NCI-H1048 (cell line): ENCODE results near the gene APOL2.
"Not testable (repeated sequence)": the region's sequence is repeated elsewhere in the genome, so short reads cannot be mapped to it uniquely, and the experiment has no call there.

Experiments used
- DNase-seq: peaks from one replicate; lab custom pipeline; 2025; lab: John Stamatoyannopoulos, UW

APOL2 gene

GRCh38 chr22:36197514-36198146 is 41.7 kb downstream of the APOL2 start:
- no peak for DNase-seq

GRCh38 chr22:36197065-36197440 is 42.3 kb downstream of the APOL2 start:
- DNase-seq, result no peak

- DNase-seq, result no peak
Measured at GRCh38 chr22:36196254-36197064, 42.9 kb downstream of the APOL2 start.

- no peak for DNase-seq
Measured at GRCh38 chr22:36194971-36195370, 44.4 kb downstream of the APOL2 start.

GRCh38 chr22:36194385-36194784 is 44.9 kb downstream of the APOL2 start:
- no peak for DNase-seq

- no peak for DNase-seq
Measured at GRCh38 chr22:36193577-36193976, 45.8 kb downstream of the APOL2 start.

- no peak for DNase-seq
Measured at GRCh38 chr22:36193171-36193570, 46.2 kb downstream of the APOL2 start.

GRCh38 chr22:36192542-36192941 is 46.8 kb downstream of the APOL2 start:
- DNase-seq, result no peak

- DNase-seq, result no peak
Measured at GRCh38 chr22:36191106-36191836, 48.1 kb downstream of the APOL2 start.

GRCh38 chr22:36187862-36188261 is 51.5 kb downstream of the APOL2 start:
- not testable (repeated sequence) for DNase-seq

GRCh38 chr22:36185828-36186624 is 53.3 kb downstream of the APOL2 start:
- DNase-seq, result no peak

GRCh38 chr22:36184433-36185025 is 54.8 kb downstream of the APOL2 start:
- DNase-seq, result no peak

GRCh38 chr22:36183446-36183845 is 55.9 kb downstream of the APOL2 start:
- no peak for DNase-seq

- DNase-seq, result no peak
Measured at GRCh38 chr22:36182857-36183256, 56.5 kb downstream of the APOL2 start.

- DNase-seq, result no peak
Measured at GRCh38 chr22:36182056-36182455, 57.3 kb downstream of the APOL2 start.

GRCh38 chr22:36180928-36181327 is 58.4 kb downstream of the APOL2 start:
- DNase-seq, result no peak

GRCh38 chr22:36180038-36180880 is 59.1 kb downstream of the APOL2 start:
- DNase-seq, result peak; percentile 53

GRCh38 chr22:36177160-36177559 is 62.2 kb downstream of the APOL2 start:
- DNase-seq, result no peak
